ENCODE results near the gene CDK17. TPM values are rescaled to one million over a fixed set of nuclear protein-coding genes. Genes with fewer than 3 reads are reported as not detected.

Gene CDK17
- total RNA-seq, 4 donors from 2014 or later, result 38.7 to 93.3 (median 43.4) TPM

- Histone ChIP-seq H3K27me3 (no peaks in the 10 kb centered on the region), H3K4me3 (no peak overlapping the region), H3K4me1 (peaks cover 24% of the 10 kb centered on the region), H3K36me3 (no peaks in the 10 kb centered on the region), H3K27ac (no peak overlapping the region), H3K9me3 (no peaks in the 10 kb centered on the region)
- DNase-seq (ENCODE audit: low spot score in 2 of 2), result no peak
- TF ChIP-seq CTCF (IDR thresholded peaks at IDR 0.05) (no peak), POLR2AphosphoS5 (IDR thresholded peaks at IDR 0.05) (no peak), POLR2A (IDR thresholded peaks at IDR 0.05) (no peak), EP300 (IDR thresholded peaks at IDR 0.05) (no peak)
- WGBS, result 58% methylated on average over 1 of the region's 1 CpG
These were observed 21.9 kb downstream of the CDK17 start for GRCh38 chr12:96378319-96378718.

GRCh38 chr12:96376865-96377264 is 23.4 kb downstream of the CDK17 start:
- Histone ChIP-seq H3K4me1 (peaks cover 32% of the 10 kb centered on the region), H3K27ac (no peak overlapping the region)
- no peak for DNase-seq (ENCODE audit: low spot score in 2 of 2)

GRCh38 chr12:96375841-96376604 is 24.2 kb downstream of the CDK17 start:
- DNase-seq (ENCODE audit: low spot score in 2 of 2), result no peak
- Histone ChIP-seq H3K4me3 (no peak overlapping the region), H3K4me1 (peaks cover 38% of the 10 kb centered on the region), H3K27ac (no peak overlapping the region), H3K9me3 (no peaks in the 10 kb centered on the region), H3K36me3 (no peaks in the 10 kb centered on the region), H3K27me3 (no peaks in the 10 kb centered on the region)
- TF ChIP-seq POLR2AphosphoS5 (IDR thresholded peaks at IDR 0.05), result no peak
- TF ChIP-seq POLR2A (IDR thresholded peaks at IDR 0.05), result no peak
- no peak for TF ChIP-seq EP300 (IDR thresholded peaks at IDR 0.05)
- TF ChIP-seq CTCF (IDR thresholded peaks at IDR 0.05), result no peak
- 100% methylated on average over 1 of the region's 1 CpG for WGBS

More at GRCh38 chr12:96376865-96377264, 23.4 kb downstream of the CDK17 start:
- TF ChIP-seq CTCF (IDR thresholded peaks at IDR 0.05) (no peak), POLR2AphosphoS5 (IDR thresholded peaks at IDR 0.05) (no peak), POLR2A (IDR thresholded peaks at IDR 0.05) (no peak), EP300 (IDR thresholded peaks at IDR 0.05) (no peak)
- Histone ChIP-seq H3K36me3 (no peaks in the 10 kb centered on the region), H3K27me3 (no peaks in the 10 kb centered on the region), H3K9me3 (no peaks in the 10 kb centered on the region), H3K4me3 (no peak overlapping the region)

GRCh38 chr12:96375170-96375569 is 25.1 kb downstream of the CDK17 start:
- no peak overlapping the region for H3K27ac ChIP-seq
- H3K4me3 ChIP-seq, result no peak overlapping the region
- DNase-seq (ENCODE audit: low spot score in 2 of 2), result no peak
- H3K4me1 ChIP-seq, result peaks cover 43% of the 10 kb centered on the region
- H3K9me3 ChIP-seq, result no peaks in the 10 kb centered on the region
- TF ChIP-seq POLR2AphosphoS5 (IDR thresholded peaks at IDR 0.05) (no peak), POLR2A (IDR thresholded peaks at IDR 0.05) (no peak), CTCF (IDR thresholded peaks at IDR 0.05) (no peak), EP300 (IDR thresholded peaks at IDR 0.05) (no peak)
- H3K36me3 ChIP-seq, result no peaks in the 10 kb centered on the region
- H3K27me3 ChIP-seq, result no peaks in the 10 kb centered on the region

- Histone ChIP-seq H3K4me1 (peaks cover 64% of the 10 kb centered on the region), H3K27ac (no peak overlapping the region), H3K36me3 (no peaks in the 10 kb centered on the region), H3K9me3 (no peaks in the 10 kb centered on the region), H3K27me3 (no peaks in the 10 kb centered on the region), H3K4me3 (no peak overlapping the region)
- WGBS, result 67% methylated on average over 2 of the region's 2 CpGs
- no peak for TF ChIP-seq POLR2A (IDR thresholded peaks at IDR 0.05)
- no peak for TF ChIP-seq POLR2AphosphoS5 (IDR thresholded peaks at IDR 0.05)
- no peak for TF ChIP-seq CTCF (IDR thresholded peaks at IDR 0.05)
- TF ChIP-seq EP300 (IDR thresholded peaks at IDR 0.05), result no peak
- DNase-seq (ENCODE audit: low spot score in 2 of 2), result no peak
These were observed 28.2 kb downstream of the CDK17 start for GRCh38 chr12:96371790-96372699.
